CD4-positive, alpha-beta T cell treated with Interleukin-12 subunit alpha and Interleukin-12 subunit beta, for 1 hour (primary cell): ENCODE results near the gene TMEM144.
A peak's percentile ranks its signal among the peaks of the same experiment; 100 is the strongest.
"Not testable (repeated sequence)": the region's sequence is repeated elsewhere in the genome, so short reads cannot be mapped to it uniquely, and the experiment has no call there.

Source experiments
- DNase-seq: peaks from one replicate; pipeline ENCODE4 v3.0.0-alpha.2; 2020

TMEM144 gene

DNA sequence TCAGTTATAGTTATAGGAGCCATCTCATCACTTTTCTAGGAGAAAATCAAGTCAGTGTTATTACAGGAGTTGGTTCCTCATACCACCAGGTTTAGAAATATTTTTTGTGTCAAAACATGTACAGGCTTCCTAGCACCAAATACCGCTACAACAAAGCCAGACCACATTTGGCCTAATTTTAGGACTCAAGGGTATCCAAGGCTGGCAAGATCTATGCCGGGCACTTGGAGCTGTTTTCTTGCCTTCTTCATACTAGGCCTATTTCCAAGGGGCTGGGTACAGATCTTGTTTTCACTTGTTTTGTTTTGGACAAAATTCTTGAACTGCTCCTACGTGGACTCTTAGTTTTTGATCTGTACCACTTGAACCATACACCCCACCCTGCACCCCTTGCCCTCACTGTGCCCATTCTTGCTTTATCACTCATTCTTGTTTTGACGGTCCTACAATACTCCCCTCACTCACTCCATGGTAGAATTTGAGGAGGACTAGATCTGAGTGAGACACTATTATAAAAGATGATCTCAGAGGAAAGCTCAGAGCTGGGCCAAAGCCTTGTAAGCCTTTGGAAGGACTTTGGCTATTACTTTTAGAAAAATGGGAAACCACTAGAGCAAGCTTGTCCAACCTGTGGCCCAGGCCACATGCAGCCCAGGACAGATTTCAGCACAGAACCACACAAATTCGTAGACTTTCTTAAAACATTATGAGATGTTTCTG lies 17.7 kb upstream of the TMEM144 start:
- DNase-seq = no peak

DNA sequence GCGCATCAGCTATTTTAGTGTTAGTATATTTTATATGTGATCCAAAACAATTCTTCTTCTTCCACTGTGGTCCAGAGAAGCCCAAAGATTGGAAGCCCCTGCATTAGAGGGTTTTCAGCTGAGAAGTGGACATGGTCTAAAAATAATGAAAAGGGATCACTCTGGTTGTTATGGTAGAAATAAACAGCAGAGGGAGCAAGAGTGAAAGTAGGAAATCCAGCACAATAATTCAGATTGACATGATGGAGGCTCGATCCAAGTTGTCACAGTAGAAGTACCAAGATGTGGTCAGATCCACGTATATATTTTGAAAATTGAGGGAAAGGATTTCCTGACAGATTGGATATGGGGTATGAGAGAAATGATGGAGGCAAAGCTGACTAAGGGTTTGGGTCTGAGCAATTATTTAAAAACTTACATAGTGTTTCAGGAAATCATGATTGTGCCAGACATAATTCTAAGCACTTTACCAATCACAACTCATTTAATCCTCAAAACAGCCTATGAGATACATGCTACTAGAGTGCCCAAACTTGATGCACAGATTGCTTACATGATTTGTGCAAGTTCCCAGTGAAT lies 17.0 kb upstream of the TMEM144 start:
- no peak for DNase-seq

DNA sequence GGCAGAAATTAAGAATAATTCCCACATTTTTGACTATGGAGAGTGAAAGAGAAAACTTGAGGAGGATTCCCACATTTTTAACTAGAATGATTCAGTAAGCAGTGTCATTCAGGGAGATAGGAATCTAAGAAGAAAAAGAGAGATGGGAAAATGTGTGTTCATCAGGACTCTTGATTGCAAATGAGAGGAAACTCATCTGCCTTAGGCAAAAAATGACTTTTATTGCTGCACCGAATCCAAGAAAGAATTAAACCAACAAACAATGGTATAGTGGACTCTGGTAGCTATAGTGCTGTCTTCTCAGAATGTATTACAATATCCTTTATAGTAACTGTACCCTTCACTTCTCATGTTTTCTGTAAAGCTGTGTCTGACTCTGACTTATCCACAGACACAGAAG lies 15.0 kb upstream of the TMEM144 start:
- DNase-seq = no peak

DNA sequence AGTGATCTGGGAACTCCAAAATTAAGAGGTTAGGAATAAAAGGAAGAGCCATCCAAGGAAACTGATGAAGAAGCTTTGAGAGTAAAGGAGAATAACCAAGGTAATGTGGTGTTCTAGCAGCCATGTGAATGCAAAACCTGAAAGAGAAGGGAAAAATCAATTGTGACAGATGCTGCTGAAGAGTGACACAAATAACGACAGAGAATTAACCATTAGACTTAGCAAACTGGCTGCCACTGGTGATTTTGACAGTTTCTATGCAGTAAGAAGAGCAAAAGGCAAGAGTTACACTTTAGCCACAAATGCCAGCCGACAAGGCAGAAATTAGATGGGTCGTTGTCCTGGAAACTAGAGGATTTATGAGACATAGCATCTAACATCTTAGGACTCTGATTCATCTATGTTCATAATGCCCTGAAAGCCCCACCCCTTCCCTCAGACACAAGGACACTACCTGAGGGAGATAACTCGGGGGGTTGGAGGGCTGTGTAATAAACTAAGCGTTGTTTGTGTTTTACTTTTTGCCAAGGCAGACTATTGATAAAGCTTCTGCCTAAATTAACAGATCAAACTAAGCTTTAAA lies 13.0 kb upstream of the TMEM144 start:
- no peak for DNase-seq

DNA sequence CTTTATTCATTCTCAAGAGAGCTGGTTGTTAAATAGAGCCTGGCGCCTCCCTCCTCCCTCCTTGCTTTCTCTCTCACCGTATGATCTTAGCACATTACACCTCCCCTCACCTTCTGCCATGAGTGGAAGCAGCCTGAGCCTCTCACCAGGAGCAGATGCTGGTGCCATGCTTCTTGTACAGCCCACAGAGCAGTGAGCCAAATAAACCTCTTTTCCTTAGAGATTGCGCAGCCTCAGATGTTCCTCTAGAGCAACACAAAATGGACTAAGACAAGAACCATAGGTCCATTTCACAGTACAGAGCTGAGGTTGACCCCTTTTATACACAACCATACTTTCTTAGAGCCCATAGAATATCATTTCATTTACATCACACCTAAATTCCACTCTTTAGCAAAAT lies 10.1 kb upstream of the TMEM144 start:
- DNase-seq = no peak

DNA sequence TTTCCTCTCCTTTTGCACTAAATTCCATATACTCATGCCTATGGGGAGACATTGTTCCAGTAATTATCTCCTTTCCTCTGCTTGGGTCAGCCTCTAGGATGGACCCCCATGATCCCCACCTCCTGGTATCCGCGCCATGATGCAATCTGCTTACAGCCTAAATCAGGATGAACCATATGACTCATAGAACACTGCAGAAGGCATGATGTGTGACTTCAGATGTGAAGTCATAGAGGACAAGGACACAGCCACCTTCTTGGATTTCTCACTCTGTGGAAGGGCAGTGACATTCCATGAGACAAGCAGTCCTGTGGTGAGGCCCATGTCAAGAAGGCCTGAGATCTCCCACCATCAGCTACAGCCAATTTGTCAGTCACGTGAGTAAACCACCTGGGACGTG lies 9.0 kb upstream of the TMEM144 start:
- DNase-seq = no peak

DNA sequence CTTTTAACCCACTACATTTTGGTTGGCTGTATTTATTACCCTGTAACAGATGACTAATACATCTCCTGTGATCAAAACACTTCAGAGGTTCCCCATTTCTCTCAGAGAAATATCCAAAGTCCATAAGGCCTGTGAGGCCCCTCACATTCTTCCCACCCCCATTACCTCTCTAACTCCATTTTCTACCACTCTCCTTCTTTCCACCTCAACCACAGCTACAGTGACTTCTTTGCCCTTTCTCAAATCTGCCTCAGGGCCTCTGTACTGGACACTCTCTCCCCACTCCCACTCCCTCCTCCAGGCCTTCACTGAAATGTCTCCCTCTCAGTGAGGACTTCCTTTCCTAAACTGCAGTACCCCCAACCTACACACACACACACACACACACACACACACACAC lies 8.4 kb upstream of the TMEM144 start:
- no peak for DNase-seq

DNA sequence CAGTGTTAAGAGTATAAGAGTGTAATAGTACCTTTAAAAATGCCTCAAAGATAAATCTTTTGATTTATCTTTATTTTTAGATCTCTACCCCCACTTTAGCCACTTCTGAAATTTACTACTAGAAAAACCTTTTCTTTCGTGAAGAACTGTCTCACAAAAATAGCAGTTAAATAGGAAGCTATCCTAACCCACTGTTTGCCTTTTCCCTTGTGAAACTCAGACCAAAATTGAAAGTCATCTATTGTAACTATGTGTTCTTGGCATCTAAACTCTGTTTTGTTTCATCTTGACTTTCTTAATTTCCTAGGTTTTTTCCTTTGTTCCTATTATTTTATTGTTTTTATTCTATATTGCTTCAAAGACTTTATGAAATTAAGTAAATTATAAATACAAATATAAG lies 7.8 kb upstream of the TMEM144 start:
- DNase-seq = no peak

DNA sequence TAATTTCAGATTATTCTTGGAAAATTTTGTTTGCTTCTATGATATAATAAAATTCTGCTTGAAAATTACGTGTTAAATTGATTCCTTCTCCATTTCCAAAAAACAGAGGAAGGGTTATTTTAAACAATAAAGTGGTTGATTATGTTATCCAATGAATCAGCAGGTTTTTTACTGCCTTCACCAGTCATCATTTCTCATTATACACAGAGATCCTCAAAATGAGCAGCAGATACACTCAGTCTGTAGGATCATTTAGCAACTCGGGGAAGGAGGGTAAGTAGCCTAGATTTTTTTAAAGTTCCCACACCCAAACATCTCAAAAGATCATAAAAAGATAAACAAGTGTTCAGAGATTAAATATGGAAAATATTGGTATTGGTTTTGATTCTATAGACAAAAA lies 6.8 kb upstream of the TMEM144 start:
- no peak for DNase-seq

DNA sequence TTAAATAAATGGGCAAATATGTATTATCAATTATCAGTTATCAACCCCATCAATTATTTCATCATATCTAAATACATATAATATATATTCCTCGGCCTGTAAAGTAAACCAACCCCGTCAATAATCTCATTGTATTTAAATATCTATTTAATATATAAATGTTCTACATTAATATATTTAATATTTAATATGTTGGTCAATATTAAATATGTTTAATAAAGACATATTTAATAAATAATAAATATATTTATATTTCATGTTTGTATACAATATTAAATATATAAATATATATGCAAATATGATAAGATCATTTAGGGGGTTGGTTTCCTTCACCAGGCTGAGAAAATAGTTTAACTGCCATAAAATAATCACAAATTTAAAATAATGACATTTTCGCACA lies 6.4 kb upstream of the TMEM144 start:
- no peak for DNase-seq

DNA sequence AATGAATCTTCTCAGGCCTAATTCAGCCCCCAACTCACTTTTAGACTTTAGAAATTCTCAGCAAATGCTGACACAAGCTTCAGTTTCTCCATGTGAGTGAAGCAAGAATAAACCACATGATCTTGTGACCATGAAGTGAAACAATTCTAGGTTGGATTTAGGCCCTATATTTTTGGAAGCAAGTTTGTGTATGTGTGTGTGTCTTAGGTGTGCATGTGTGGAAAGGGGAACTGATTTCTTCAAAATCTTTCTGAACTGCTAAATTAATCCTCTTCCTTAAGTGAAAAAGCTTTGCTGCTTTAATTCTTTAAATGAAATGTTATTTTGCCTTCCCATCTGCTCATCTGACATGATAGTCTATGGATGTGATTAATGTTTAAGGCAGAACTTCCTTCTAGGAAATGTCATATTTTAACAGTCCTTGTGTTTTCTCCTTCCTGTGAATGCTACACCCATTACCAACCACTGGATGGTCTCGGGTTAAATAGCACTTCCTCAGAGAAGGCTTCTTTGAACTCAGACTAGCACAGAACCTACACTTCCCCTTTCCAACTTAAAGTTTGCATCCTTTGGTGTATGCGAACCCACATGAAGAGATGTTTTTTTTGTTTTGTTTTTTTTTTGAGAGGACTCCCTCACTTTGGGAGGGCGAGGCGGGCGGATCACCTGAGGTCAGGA lies 1.2 kb upstream of the TMEM144 start:
- peak; percentile 9 for DNase-seq

DNA sequence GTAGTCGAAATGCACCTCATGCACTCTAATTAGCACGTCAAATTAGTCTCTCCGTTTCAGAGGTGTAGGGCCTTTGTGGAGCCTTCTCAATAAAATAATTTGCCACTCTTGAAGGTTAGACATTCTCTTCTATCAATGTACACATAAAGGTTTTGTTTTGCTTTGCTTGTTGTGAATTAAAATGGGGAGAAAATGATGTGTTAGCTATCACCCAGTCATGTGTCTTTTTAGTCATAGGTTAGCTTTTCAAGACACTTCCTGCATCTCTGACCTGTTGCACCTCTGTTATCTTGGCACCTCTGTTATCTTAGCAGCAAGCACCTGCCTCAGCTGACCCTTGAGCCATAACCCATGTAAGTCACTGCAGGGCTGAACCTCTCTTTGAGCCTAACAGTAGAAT lies 936 bp downstream of the TMEM144 start:
- no peak for DNase-seq

DNA sequence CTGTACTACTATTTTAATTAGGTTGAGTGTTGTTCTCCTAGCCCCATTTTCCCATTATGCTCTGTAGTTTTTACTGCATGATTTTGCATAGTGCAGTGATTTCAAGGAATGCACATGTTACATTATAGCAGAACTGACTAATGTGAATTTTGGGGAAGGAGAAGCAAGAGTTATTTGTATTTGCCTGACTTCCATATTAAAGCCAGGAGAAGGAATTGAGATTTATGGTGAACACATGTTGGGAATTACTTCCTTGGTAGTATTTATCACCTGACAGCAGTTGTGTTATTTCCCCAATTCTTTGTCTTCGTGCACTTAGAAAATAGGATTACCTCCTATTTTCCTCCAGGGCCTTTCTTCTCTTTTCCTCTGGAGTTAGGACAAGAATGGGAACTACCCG lies 3.2 kb downstream of the TMEM144 start:
- DNase-seq = no peak

DNA sequence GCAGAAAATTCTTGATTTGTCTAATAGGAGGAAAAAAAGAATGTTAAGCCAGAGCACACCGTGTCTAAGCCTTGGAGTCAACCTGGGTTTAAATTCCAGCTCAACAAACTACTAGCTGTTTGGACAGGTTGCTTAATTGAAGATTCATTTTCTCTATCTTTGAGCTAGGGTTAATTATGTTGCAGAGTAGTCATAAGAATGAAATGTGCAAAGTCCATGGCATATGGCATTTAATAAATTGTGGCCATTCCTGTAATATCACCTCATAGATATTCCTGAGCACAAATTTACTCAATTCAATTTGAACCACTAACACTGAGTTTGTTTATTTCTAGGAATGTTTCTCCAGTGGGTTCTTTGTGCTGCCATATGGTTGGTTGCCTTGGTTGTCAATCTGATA lies 4.6 kb downstream of the TMEM144 start:
- no peak for DNase-seq

DNA sequence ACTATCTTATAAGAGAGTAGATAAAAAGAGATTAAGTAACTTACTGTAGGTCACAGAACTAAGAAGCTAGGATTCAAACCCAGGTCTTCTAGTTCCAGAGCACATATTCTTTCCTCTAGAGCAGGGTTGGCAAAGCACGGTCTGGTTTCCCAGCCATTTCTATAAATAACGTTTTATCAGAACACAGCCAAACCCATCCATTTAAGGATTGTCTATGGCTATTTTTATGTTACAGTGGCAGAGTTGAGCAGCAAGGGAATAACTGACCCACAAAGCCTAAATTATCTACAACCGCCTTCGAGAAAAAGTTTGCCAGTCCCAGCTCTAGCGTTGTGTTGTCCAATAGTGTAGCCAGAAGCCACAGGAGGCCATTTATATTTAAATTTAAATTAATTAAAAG lies 7.5 kb downstream of the TMEM144 start:
- DNase-seq = no peak

DNA sequence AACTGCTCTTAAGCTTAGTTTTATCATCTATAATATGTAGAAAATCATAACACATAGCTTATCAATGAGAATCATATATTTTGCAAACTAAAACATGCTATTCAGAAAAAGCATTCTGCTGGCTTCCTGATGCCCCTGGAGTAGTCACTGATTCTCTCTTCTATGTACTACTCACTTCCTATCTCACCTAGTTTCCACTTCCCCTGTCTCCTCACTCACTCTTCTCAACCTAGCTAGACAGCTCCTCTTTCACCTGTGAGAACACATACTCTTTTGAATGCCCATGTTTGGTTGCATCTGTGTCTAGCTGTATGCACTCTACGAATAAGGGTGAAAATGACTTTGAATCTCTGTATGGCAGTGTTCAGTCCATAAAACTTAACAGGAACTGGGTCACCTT lies 9.3 kb downstream of the TMEM144 start:
- DNase-seq = no peak

DNA sequence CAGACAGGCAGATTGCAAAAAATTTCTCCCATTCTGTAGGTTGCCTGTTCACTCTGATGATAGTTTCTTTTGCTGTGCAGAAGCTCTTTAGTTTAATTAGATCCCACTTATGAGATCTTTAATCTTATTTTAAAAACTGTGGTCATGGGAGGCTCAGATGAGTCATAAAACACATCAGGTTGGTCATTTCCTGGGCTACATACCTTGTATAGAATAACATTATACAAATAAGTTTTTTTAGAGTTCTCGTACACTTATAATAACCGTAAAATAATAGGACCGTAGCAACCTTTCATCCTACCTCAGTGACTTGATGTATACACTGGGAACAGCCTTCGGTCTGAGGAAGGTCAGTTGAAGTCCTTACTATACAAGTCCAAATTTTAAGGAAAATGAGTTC lies 14.0 kb downstream of the TMEM144 start:
- DNase-seq = not testable (repeated sequence)

DNA sequence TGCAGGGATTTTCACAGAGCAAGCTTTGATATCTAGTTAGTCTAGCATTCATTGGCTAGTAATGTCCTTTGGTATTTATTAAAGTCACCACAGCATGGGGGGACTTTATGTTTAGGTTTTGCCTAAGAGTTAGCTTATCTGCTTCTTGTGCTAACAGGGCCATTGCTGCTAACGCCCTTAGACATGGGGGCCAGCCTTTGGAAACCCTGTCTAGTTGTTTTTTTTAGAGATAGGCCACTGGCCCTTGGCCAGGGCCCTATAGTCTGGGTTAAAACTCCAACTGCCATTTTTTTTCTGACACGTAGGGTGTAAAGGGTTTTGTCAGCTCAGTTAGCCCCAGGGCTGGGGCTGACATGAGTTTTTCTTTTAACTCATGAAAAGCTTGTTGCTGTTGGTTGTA lies 14.7 kb downstream of the TMEM144 start:
- not testable (repeated sequence) for DNase-seq

DNA sequence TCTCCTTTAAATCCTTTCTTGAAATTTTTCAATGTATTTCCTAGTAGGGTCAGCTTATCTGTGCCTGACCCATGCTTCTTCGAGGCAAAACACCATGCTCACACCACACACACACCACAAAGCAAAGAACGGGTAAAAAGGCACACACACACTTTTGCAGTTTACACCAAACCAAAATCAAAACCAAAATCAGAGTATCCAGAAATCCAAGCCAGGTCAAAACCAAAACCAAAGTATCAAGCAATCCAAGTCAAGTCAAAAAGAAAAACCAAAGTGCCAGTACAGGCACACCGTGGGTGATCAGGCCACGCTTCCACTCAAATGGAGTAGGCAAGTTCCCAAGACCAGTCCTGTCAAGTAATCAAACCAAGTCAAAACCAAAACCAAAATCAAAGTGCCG lies 17.6 kb downstream of the TMEM144 start:
- not testable (repeated sequence) for DNase-seq

DNA sequence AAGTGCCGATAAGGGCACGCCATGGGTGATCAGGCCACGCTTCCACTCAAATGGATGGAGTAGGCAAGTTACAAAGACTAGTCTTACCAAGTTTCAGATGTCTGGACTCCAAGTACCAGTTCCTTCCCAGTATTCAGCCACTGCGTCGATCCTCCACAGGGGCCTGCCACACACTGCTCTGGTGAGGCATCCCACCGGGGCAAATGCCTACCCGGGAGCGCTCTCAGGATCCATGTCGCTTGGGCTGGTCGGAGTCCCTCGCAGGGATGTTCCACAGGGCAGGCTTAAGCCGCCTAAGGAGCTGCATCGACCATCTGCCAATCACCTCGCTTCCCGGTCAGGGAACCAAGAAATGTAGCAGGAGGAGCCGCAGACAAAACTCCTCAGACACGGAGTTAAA lies 18.1 kb downstream of the TMEM144 start:
- not testable (repeated sequence) for DNase-seq

DNA sequence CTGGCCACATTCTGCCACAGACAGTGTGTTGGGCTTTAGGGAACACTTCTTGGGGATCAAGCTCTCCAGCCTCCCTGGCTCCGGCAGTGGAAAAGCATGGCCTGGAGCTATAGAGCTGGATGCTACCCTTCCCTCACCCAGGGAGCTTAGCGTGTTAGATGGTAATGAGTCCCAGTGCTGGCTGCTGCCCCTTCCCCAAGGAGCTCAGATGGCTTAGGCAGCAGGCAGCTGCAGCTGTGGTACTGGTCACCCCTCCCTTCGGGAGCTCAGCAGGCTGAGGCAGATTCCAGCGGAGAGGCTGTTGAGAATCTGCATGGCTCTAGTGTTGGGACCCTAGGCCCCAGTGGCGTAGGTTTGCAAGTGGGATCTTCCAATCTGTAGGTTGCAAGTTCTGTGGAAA lies 19.5 kb downstream of the TMEM144 start:
- no peak for DNase-seq

DNA sequence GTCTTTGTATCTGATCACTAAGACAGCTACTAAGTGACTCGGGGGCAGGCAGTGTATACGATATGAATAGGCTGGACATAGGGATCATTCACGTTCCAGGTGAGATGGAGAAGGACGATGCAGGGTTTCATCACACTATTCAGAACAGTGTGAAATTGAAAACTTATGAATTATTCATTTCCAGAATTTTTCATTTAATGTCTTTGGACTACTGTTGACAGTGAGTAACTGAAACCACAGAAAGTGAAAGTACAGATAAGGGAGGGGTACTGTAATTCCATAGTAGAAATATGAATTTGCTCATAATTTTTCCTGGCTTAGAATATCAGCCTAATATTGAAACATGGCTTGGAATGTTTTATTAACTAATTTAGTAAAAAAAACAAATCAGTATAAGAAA lies 24.4 kb downstream of the TMEM144 start:
- DNase-seq = no peak

DNA sequence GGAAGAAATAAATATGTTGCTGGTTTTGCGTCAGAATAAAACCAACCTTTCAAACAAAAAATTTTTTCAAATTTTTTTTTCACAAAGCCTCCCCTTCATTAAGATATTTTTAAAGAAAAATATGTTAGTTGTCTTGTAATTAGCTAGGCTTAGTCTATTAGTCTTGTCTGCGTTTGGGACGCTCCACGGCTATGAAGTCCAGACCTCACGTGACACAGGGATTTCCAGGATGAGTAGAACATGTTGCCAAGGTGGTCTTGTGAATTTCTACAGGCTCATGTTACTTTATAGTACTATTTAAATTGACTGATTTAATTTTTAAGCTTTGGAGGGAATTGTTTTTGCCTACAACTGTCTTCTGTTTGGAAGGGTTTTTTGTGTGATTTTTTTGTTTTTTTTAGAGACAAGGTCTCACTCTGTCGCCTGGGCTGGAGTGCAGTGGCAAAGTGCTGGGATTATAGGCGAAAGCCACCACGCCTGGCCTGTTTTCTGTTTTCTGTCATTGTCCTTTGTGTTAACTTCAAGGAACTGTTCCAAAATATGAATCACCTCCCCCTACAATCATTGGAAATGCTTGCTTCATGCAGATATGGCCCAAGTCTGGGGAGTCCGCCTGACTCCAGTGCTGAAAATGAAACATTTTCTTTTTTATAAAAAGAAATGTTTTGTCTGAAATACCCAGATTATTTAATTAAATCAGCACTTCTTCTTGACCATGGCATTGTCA lies 26.2 kb downstream of the TMEM144 start:
- no peak for DNase-seq

DNA sequence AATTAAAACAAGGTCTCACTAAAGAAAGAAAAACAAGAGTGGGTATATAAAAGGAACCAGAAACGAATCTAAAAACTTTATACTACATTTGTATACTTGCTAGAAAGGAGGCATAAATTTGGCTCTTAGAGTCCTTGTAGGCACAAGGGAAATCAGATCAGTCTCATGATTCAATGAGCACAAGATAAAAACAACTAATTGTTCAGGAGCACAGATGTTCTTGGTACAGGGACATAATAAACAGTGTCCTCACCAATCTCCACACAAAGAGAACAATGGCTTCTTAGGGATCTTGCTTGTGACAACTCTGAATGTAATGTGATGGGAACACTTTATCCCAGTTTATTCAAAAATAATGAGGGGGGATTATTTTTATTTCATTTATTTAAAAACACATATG lies 28.3 kb downstream of the TMEM144 start:
- no peak for DNase-seq
